Gastroesophageal sphincter (tissue), 3 donors: Measurements from ENCODE around the gene SMIM12.

Experiments
- CTCF ChIP-seq, 4 experiments: fragments of 200-600 bp in 2 of 4; fragments of 450-650 bp in 2 of 4; sonication (generic) in 1 of 4; IDR thresholded peaks; one replicate each; pipeline ENCODE4 v1.5.1; 2017 to 2019; ENCODE audit warnings: antibody characterized with exemption in 4 of 4, mild to moderate bottlenecking in 2 of 4, moderate library complexity in 2 of 4
- EP300 ChIP-seq: sonication (generic); formaldehyde crosslinking; IDR thresholded peaks from one replicate; pipeline ENCODE4 v1.6.1; 2017; ENCODE audit warnings: antibody characterized with exemption, mild to moderate bottlenecking
- POLR2A ChIP-seq, 2 donors: fragments of 450-650 bp; IDR thresholded peaks; one replicate each; pipeline ENCODE4 v1.6.1; 2017; ENCODE audit warnings: antibody characterized with exemption in 2 of 2, mild to moderate bottlenecking in 2 of 2, moderate library complexity in 1 of 2
- POLR2AphosphoS5 ChIP-seq: sonication (generic); formaldehyde crosslinking; IDR thresholded peaks from one replicate; pipeline ENCODE4 v1.6.1; 2017; ENCODE audit warnings: antibody characterized with exemption

- TF ChIP-seq CTCF (IDR thresholded peaks at IDR 0.05) (peak in 3 of 4 experiments; percentile 93 to 94 (median 93)), POLR2A (IDR thresholded peaks at IDR 0.05) (no peak), POLR2AphosphoS5 (no peak), EP300 (no peak)
These were observed 6.8 kb downstream of the SMIM12 start for GRCh38 chr1:34852677-34853217.
